ENCODE data around the gene MYO18A.
A peak's percentile ranks its signal among the peaks of the same experiment; 100 is the strongest.

Gene MYO18A

DNA sequence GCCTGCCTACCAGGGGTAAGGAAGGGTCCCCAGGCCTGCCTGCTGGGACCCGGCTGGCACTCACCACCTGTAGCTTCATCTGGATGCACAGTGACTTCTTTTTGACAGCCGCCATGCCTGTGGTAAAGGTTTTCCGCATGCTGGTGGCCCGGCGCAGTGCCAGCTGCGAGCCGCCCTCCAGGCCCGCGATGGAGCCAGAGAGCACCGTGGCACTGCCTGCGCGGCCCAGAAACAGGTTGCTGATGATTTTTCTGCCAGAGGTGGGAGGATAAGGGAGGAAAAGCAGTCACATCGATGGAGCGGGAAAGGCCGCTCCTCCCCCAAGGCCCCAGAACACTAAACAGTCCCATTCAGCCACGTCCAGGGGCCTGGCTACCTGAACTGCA, 69.8 kb downstream of the MYO18A start:
- no peak overlapping the region for H3K4me3 ChIP-seq (ENCODE audit: low read depth, low read length)
- no peak for DNase-seq (ENCODE audit: low read depth)
- TF ChIP-seq, protein P1, sequence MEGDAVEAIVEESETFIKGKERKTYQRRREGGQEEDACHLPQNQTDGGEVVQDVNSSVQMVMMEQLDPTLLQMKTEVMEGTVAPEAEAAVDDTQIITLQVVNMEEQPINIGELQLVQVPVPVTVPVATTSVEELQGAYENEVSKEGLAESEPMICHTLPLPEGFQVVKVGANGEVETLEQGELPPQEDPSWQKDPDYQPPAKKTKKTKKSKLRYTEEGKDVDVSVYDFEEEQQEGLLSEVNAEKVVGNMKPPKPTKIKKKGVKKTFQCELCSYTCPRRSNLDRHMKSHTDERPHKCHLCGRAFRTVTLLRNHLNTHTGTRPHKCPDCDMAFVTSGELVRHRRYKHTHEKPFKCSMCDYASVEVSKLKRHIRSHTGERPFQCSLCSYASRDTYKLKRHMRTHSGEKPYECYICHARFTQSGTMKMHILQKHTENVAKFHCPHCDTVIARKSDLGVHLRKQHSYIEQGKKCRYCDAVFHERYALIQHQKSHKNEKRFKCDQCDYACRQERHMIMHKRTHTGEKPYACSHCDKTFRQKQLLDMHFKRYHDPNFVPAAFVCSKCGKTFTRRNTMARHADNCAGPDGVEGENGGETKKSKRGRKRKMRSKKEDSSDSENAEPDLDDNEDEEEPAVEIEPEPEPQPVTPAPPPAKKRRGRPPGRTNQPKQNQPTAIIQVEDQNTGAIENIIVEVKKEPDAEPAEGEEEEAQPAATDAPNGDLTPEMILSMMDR (conservative IDR thresholded peaks at IDR 0.05; ENCODE audit: low read depth, low read length) = no peak

DNA sequence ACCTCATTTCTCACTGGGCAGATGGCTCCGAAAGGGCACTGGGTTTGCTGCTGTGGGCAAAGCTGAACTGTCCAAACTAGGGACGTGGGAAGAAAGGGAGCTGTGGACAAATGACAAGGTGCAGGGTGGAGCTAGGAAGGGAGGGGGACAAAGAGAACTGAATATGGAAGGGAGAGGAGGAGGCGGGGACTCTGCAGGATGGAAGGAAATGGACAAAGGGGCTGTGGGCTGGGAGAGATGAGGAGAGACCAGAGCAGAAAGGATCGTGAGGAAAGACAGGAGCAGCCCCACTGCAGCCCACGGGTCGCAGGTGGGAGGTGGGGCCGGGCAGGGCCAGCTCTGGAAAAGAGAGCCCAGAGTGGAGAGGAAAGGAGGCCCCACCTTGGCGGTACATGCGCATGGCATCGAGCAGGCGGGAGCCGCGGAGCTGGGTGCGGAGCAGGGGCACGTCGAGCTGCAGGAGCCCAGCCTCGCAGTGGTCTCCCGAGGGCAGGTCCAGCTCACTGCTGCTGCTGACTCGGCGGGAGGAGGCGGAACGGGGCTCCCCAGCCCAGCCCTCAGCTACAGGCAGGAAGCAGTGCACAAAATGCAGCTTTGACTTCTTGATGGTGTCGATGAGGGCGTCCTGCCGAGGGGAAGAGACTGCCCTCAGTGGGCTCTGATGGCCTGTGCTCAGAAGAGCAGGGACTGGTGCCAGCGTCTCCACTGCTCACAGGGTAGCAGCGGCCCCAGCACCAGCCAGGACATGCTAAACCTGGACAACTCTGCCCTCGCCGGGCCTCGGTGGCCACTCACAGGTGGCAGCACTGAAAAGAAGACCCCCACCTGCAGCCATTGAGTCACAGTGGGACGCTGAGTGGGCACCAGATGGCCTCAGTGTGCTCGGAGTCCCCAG, 70.5 kb downstream of the MYO18A start:
- no peak for DNase-seq (ENCODE audit: low read depth)
- H3K4me3 ChIP-seq (ENCODE audit: low read depth, low read length) = no peak overlapping the region
- TF ChIP-seq, protein P1 (conservative IDR thresholded peaks at IDR 0.05; ENCODE audit: low read depth, low read length) = no peak

DNA sequence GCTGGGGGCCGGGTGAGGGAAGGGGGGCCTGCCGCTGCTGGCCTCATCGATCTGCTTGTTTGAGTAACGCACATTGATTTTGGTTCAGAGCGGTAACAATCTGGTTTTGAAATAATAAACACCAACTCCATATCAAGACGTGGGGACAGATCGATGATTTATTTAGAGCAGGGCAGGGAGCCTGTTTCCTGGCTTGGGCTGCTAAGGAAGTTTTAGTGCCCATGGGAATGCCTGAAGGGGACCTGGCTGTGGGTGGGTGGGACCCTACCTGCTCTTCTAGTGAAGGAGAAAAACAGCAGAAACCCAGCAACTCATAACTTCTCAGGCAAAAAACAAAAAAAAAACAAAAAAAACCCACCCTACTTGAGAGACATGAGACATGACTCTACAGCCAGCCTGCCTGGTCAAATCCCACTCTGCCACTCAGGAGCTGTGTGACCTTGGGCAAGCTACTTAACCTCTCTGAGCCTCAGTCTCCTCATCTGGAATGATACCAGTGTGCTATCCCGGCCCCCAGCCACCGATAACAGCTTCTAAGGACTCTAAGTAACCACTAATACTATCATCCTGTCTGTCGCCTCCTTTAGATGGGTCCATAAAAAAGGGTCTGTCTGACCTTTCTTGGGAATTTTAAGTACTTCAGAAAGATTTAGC, 71.2 kb downstream of the MYO18A start:
- TF ChIP-seq, protein P1 (conservative IDR thresholded peaks at IDR 0.05; ENCODE audit: low read depth, low read length) = no peak
- no peak overlapping the region for H3K4me3 ChIP-seq (ENCODE audit: low read depth, low read length)
- no peak for DNase-seq (ENCODE audit: low read depth)

DNA sequence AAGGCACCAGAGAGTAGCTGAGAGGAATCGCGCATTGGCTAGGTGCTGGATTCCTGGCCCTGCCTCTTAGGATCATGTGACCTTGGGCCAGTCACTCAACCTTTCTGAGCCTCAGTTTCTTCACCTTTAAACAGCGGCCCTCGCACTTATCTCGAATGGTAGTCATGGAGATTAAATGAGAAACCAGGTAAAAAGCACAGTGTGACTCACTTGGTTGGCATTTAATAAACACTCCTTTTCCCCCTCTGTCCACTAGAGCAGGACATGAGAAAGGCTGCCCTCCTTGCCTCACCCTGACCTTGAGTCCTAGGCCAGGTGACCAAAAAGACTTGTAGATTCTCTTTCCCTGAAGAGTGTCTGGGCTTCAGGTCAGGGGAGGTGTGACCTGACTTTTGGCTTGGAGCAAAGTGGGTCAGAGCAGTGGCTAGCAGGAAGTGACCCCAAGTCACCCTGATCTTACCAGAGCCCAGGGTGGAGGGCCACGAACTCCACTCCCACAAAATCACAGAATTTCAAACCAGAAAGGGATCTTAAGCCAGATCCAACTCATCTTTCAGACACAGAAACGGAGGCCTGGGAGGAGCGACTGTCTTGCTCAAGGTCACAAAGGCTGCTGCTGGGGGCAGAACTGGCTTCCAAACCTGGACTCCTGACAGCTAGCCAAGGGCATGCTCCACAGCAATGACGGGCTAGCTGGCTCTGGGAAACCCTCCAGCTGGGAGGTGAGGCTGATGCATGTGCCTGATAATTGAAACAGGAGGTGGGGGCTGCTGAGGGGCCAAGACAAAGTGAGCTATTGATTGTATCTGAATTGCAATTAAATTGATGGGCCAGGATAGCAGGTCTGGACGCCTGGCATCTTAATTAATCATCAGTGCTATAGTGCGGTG, 72.0 kb downstream of the MYO18A start:
- no peak overlapping the region for H3K4me3 ChIP-seq (ENCODE audit: low read depth, low read length)
- TF ChIP-seq, protein P1 (conservative IDR thresholded peaks at IDR 0.05; ENCODE audit: low read depth, low read length) = no peak
- DNase-seq (ENCODE audit: low read depth) = peak; percentile 20

DNA sequence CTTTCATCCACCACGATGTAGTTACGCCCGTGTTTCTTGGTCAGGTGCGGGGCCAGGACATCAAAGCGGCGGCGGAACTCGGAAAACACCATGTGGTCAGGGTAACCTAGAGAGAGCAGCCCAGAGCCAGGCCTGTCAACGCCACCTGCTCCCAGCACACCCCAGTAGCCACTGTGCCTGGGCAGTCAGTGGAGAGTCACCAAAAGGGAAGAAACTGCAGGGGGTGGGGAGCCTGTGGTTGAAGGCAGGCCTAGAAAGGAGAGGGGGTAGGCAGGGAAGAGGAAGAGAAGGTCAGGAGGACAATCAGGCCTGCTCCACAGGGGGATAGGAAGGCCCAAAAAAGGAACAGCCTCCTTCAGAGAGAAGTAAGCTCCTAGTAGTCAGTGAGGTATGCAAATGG, 73.1 kb downstream of the MYO18A start:
- no peak overlapping the region for H3K4me3 ChIP-seq (ENCODE audit: low read depth, low read length)
- TF ChIP-seq, protein P1 (conservative IDR thresholded peaks at IDR 0.05; ENCODE audit: low read depth, low read length) = no peak
- DNase-seq (ENCODE audit: low read depth) = no peak

DNA sequence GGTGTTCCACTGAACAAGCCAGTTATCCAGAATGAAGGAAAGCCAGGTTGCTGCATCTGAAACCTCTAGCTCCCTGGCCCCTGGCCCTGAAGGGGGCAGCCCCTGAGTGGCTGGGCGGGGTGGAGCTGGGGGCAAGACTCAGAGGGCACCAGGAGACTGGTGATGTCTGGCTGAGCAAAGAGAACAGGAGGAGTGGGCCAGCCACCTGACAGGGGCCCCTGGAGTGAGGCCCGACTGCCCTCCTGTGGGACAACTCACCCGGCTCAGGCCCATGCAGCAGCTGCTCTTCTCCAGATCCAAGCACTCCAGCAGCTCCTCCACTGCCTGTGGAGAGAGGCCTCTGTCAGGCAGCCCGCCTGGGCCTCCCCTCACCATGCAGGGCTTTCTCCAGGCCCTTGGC, 76.9 kb downstream of the MYO18A start:
- no peak overlapping the region for H3K4me3 ChIP-seq (ENCODE audit: low read depth, low read length)
- DNase-seq (ENCODE audit: low read depth) = no peak
- TF ChIP-seq, protein P1 (conservative IDR thresholded peaks at IDR 0.05; ENCODE audit: low read depth, low read length) = no peak

All from choroid plexus epithelial cell (primary cell).